Measurements from ENCODE around the gene TFDP1.
"Not testable (repeated sequence)": the region's sequence is repeated elsewhere in the genome, so short reads cannot be mapped to it uniquely, and the experiment has no call there.

Gene TFDP1

DNA sequence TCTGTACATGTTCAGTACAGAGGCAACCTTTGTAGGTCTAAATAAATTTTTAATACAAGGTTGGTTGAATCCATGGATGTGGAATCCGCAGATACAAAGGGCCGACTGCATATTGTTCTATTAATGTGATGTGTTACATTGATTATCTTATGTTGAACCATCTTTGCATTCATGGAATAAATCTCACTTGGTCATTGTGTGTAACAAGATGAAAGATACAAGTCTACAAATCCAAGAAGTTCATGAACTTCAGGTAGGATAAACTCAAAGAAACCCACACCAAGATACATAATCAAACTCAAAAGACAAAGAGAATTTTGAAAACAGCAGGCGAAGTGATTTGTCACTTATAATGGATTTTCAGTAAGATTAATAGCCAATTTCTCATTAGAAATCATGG lies 8.0 kb upstream of the TFDP1 start:
- DNase-seq, result no peak

DNA sequence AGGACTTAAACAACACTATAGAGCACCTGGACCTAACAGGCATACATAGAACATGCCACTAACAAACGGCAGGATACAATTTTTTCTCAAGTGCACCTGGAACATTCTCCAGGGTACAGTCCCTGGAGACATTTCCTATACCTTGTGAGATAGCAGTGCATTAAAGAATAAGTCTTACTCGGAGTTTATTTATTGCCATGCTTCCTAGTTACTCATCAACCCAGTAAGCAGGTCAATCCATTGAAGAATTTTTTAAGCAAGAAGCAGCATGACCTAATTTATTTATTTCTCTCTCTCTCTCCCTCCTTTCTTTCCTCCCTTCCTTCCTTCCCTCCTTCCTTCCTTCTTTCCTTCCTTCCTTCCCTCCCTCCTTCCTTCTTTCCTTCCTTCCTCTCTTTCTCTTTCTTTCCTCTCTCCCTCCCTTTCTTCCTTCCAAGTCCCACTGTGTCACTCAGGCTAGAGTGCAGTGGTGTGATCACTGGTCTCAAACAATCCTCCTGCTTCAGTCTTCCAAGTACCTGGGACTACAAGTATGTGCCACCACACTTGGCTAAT lies 6.6 kb upstream of the TFDP1 start:
- DNase-seq, result no peak

DNA sequence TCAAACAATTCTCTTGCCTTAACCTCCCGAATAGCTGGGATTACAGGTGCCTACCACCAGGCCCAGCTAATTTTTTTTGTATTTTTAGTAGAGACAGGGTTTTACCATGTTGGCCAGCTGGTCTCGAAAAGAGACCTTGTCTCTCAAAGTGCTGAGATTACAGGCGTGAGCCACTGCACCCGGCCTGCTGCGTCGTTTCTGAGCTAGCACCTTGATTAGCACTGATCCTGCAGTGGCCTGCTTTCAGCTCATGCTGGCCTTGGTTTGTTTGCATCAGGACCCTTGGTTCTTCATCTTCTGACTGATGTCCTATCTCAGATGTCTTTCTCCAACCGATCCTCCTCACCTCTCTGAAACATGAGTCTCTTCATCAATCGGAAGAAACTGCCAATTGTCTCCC lies 4.9 kb upstream of the TFDP1 start:
- DNase-seq, result no peak

DNA sequence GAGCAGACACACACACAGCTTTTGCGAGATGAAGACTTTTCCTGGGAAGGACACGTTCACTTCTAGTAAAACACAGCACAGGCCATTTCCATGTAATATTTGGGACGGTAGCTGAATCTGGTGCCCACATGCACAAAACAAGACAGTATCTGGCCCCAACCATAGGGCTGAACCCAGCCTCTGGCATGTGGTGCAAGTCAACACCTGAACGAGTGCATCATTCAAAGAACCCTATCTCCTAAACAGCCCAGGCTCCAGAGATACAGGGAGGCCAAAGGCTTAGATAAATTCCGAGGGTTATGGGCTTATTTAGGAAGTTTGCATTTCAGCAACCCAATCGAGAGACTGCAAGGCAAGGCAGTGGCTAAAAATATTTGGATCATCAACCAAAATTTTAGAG lies 2.7 kb upstream of the TFDP1 start:
- DNase-seq, result no peak

DNA sequence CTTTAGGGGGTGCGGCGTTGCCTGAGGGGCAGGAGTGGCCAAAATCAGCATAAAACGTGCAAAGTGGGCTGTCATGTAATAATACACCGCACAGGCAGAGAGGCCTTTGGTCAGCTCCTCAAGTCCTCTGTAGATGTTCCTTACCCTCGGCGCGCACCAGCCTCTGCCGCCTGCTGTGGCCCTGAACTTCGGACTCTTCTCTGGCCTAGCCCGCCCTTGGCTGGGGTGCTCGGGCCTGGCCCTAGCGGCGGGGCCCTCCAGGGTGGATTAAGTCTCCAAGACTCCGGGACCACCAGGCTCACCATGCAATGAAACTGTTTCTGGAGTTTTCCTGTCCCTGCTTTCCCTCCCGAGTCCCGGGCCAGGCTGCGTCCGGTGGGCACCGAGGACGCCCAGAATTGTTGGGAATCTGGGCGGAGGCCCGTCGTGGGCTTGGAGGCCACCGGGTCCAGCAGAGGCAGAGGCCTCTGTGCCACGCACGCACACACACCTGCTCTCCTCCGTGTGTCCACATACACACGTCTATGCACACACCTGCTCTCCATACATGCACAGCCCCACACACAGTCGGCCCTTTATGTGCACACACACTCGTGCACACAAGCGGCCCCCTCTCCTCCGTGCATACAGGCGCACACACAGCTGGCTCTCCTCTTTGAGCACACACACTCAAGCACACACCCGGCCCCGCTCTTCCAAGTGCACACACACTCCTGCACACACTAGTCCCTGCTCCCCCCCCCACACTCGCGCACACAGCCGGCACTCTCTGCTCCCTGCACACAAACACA lies 1.5 kb upstream of the TFDP1 start:
- DNase-seq, result no peak

DNA sequence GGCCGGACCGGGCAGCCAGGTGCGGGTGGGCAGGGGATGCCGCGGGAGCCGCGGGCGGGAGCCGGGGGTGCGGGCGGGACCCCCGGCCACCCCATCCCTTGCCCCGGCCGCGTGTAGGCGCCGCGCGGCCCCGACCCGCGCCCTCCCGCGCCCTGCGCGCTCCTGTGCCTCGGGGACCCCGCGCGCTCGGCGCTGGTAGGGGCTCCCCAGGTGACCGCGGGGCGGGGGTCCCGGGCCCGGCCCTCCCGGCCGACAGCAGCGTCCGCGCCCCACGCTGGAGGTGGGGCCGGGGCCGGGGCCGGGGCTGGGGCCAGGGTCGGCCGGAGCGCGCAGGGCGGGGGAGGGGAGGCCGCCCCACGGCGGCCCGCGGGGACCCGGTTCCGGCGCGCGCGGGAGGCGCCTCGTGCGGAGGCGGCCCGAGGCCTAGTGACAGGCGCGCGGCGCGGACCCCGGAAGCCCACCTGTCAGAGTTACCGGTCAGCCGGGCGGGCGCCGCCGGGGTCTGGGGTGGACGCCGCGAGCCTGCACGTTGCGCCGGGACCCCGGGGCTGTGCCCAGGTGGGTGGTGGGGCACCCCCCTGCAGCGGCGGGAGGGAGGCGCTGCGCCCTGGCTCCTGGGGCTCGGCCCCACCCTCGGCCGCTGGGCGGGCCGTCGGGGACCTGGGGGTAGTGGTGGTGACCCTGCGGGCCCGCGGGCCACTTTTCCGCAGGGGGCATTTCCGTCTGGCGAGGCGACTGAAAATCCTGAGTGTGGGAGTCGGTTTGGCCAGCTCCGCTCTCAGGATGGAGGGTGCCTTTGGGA lies 518 bp downstream of the TFDP1 start:
- no peak for DNase-seq

DNA sequence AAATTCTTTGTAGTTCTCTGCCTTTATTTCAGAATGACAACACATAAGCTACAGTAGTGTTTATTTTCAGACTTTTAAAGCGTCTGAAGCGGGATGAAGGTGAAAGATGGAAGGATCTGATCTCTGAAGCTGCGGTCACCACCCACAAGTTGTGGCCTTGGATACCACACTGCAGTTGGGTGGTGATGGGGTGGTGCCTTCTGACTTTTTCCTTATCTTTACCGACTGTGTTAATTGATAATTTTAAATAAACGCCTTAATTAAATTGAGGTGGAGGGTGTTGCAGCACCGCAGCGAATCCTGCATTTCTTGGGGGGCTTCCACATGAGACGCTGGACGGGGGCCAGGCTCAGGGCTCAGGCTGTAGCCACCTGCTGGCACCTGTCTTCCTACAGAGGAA lies 1.3 kb downstream of the TFDP1 start:
- DNase-seq, result no peak

DNA sequence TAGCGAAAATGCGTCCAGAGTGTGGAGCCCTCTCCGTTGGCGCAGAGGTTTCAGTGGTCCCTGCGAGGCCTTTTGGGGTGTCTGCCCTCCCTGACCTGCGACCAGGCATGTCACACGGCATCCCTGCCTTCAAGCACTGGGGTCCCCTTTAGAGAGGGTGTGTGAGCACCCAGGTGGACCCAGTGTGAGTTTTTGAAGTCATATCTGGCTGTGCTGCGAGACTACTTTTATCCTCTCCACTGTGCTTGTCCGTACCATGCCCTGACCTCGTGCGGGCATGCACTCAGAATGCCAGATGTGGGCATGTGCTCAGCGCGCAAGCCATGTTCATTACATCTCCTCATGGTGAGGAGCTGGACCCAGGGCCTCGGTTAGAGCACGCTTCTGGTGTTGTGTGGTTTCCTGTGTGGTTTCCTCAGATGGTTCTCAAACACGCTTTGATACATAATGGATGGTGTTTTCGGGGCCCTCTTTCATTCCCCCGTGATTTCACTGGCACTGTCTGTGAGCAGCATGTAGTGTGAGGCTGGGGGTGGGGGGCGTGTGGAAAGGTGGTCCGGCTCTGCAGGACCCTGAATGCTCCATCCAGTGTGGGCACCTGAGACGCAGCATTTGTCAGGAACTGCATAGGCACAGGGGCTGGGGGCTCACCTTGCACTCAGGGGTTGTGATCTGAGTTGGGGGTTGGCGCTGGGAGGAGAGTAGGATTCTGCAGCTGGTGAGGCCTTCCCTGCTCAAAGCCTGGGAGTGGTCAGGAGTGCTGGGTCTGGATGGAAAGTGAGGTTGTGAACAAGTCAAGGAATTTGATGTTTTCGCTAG lies 2.3 kb downstream of the TFDP1 start:
- DNase-seq, result no peak

DNA sequence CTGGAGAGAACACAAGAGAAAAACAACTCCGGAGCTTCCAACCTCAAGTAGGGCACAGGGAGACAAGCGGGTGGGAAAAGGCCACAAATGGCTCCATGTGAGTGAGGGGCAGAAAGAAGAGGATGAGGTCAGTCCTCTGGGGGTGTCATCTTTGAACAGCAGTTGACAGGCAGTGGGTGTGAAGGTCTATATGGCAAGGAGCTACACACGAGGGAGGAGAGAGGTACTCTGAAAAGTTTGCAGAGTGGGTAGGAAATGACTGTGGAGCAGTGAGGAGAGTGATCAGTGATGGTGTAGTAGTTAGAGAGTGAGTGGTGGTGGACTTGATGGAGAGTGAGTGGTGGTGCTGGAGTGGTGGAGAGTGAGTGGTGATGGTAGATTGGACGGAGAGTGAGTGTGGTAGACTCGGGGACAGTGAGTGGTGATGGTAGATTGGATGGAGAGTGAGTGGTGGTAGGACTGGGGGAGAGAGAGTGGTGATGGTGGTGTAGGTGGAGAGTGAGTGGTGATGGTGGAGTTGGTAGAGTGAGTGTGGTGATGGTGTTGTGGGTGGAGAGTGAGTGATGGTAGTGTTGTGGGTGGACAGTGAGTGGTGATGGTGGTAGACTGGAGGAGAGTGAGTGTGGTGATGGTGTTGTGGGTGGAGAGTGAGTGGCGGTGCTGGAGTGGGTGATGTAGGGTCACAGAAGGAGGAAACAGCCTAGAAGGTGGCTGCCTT lies 4.0 kb downstream of the TFDP1 start:
- no peak for DNase-seq

DNA sequence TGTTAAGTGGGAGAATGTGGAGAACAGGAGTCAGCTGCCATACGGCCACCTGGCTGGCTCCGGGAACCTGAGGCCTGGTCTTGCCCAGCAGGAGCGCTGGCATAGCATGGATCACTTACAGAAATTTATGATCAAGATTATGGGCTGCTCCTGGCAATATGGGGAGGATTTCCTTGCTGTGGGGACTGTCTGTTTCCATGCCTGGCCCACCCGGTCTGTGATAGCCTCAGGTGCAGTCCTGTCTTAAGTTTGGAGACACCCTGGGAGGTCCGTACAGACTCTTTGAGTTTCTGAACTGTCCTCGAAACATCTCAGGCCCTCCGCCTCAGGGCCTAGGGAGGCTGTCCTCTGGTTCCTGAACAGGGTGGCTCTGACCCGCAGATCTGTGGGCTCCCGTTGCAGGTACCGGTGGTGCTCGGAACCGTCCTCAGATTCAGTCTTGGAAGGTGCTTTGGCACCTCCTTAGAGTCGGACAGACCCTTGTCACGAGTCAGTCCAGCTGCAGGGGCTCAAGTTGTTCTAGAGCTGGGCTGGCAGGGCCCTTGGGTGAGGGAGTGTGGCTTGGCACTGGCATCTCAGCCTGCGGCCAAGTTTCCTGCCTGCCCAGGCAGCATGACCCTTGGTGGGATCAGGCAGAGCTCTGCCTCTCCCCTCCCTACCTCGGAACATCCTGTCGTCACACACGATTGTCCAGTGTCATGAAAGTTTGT lies 4.9 kb downstream of the TFDP1 start:
- DNase-seq, result no peak

DNA sequence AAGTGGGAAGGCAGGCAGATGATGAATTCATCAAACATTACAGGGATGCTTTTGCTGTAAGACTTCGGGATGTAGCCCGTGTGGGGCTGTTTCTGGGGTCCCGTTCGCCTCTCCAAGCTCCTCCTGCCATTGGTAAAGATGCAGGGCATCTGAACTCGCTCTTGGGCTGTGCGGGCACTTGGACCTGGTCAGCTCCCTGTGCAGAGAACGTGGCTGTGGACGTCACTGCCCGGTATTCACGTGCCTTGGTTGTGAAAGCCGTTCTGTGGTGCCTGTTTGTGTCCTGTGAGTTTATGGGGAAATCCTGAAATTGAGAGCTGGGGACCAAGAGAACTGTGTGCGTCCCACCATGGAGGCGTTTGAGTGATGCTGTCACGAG lies 5.4 kb downstream of the TFDP1 start:
- no peak for DNase-seq

DNA sequence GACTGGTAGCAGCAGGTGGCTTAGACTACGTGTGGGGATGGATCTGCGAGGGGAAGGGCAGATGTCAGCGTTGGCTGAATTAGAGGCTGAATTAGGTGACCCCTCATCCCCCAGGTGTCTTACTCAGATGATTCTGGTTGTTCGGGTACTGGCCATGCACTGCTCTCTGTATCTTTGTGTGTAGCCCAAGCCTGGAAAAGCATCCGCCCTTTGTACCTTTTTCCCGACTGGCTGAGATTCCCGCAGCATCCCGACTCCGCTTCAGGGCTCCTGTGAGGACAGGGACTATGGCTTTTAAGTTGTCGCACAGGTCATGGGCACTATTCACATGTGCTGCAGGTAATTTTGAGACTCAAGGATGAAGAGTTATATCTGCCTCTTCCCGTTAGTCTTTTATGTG lies 7.2 kb downstream of the TFDP1 start:
- no peak for DNase-seq

DNA sequence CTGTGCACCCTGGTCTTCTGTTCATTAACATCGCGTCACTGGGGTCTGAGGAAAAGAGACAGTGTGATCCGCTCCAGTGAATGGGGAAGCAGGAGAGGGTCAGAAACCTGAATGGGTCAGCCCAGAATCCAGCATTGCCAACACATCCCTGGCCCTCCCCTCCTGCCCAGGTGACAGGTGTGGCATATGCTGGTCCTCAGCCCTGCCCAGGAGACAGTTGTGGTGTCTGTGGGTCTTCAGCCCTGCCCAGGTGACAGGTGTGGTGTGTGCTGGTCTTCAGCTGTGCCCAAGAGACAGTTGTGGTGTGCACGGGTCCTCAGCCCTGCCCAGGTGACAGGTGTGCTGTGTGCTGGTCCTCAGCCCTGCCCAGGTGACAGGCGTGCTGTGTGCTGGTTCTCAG lies 8.0 kb downstream of the TFDP1 start:
- DNase-seq, result no peak

DNA sequence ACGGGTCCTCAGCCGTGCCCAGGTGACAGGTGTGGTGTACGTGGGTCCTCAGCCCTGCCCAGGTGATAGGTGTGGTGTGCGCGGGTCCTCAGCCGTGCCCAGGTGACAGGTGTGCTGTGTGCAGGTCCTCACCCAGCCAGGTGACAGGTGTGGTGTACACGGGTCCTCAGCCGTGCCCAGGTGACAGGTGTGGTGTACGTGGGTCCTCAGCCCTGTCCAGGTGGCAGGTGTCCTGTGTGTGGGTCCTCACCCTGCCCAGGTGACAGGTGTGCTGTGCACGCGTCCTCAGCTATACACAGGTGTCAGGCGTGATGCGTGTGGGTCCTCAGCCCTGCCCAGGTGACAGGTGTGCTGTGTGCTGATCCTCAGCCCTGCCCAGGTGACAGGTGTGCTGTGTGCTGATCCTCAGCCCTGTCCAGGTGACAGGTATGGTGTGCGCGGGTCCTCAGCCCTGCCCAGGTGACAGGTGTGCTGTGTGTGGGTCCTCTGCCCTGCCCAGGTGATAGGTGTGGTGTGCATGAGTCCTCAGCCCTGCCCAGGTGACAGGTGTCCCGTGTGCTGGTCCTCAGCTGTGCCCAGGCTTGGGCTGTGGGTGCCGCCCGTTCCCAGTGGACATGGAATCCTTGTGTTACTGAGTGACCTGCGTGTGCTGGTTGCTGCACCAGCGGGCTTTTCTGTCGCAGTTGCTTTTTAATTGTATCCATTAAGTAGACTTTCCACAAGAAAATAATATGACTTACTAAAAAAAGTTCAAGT lies 9.7 kb downstream of the TFDP1 start:
- not testable (repeated sequence) for DNase-seq

DNA sequence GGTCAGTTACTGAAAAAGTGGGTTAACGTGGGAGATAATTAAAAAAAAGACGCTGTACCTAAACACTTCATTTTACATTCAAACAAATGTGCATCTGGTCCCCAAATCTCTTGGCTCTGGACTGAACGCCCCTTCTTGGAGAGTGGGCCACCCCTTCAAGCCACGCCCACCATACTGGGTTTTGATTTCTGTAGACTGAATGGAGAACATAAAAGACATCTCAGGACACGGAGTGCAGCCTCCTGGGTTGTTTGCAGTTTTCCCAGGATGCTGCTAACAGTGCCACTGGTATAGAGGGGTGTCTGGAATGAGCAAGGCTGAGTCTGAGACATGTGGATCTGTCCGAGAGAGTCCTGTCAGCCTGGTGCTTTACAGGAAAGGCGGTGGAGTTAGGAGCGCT lies 10.6 kb downstream of the TFDP1 start:
- no peak for DNase-seq

DNA sequence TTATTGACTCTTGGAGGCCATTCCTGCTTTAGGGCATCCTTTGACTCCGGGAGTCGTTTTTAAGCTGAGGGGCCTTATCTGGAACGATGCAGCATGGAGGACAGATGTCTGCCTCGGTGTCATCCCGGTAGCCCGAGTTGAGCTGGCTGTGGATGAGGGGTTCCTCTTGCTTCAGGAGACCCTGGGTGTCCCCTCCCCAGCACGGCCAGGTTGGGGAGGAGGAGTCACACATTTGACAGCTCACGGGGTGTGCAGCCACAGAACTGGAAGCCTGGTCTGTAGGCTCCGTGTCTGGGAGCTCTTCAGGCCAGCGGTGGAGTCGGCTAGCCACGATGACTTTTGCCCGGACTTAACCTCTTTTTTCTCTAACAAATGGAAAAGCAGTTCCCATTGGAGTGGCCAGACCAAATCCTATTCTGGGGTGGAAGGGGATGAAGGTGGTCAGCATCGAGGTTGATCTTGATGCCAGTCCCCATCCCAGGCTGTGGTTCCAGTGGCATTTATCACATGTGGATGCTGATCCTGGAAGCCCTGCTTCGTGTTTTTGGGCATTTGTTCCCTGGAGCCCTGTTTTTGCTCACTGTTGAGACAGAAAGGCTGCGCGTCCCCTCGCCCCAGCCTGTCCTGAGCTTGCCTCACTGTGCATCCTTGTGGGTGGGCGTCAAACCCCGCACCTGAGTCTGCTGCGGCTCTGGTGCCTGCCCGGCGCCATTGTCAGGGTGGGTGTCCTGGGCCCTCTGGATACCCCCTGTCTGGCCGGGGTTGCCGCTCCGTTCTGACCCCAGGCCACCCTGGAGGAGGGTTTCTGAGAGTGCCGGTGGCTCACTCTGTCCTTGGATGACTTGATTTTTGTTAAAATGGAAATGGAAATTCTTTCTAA lies 12.0 kb downstream of the TFDP1 start:
- DNase-seq, result no peak

DNA sequence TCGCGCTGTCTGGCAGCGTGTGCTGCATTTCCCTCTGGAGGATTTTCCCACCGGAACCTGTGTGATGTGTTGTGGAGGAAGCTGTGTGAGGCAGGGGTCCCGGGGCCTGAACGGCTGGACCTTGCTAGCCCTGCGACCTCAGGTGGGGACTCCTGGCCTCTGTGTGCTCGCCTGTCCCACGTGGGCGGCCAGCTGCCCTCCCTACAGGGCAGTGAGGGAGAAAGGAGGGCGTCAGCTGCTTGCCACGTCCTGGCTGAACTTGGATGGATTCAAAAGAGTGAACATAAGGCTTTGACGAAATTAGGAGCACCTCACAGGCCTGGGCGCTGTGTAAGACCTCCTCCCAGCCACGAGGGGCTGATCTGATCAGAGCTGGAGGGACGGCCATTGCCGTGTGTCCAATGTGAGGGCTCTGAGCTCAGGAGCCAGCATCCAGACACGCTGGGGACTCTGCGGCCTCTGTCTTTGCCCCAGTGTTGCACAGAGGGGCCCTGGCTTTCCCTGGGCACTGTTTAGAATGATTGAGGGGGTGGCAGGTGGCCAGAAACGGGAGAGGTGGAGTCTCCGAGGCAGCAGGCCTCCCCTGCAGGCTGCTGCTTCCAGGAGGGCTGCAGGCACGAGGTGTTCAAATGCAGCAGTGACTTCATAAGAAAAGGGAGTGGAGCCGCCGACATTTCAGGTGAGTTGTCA lies 13.0 kb downstream of the TFDP1 start:
- DNase-seq, result no peak

DNA sequence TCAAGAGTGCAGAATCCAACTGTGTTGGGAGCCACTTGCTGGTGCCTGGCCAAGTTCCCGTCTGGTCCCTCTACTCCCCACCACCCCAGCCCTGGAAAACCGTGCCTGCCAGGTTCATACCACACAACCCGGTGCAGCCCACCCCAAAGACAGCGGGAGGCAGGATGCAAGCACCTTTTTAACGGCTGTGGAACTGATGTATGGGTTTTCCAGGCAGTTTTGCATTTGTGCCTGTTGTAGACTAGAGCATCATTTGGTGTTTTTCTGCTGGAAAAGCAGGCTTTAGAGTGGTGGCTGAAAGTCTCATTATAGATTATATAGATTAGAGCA lies 13.5 kb downstream of the TFDP1 start:
- no peak for DNase-seq

DNA sequence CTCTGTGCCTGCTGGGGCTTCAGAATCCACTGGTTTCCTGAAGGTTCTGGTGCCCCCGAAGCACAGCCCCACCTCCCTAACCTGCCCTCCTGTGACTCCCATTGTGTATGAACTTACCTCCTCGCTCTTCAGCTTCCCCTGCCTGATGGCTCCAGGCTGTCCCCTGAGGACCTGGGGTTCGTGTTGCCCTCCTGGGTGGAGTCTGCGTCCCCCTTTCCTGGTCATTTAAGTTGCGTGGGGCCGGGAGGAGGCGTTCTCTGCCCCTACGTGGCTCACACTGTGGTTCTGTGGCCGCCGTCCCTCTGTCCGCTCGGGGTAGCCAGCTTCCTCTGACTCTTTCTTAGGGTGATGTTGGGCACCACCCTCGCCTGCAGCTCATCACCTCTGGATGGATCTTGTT lies 13.9 kb downstream of the TFDP1 start:
- no peak for DNase-seq

DNA sequence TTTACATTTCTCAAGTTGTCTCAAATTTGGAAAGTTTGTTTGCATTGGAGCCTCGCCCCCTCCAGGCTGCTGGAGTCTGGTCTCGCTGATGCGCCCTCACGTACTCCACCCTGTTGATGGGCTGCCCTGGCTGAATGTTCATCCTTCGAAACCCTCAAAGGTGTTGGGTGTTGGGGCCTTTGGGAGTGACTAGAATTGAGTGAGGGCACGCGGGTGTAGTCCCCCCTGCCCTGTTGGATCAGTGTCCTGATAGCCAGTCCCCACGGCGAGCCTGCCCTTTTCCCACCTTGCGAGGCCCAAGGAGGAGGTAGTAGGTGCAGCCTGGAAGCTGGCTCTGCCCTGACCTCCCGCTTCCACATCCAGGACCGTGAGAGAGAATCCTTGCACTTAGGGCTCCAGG lies 14.8 kb downstream of the TFDP1 start:
- no peak for DNase-seq

Data from NCI-H2171 (cell line).